Activated naive CD4-positive, alpha-beta T cell treated with anti-CD3 and anti-CD28 coated beads, Interleukin-2, amount 50 U/mL, for 72 hours (primary cell): ENCODE measurements around the gene GGCT. TPM values are rescaled to one million over a fixed set of nuclear protein-coding genes. Genes with fewer than 3 reads are reported as not detected.
"Not testable (repeated sequence)": the region's sequence is repeated elsewhere in the genome, so short reads cannot be mapped to it uniquely, and the experiment has no call there.

ENCODE experiments used
- ATAC-seq, 2 donors: fragments of 150-1000 bp; cut with Tn5 transposase; 2 replicates each; pipeline ENCODE4 v1.10.0; 2021; ENCODE audit warnings: mild to moderate bottlenecking in 2 of 2, moderate library complexity in 2 of 2
- DNase-seq, 2 donors: peaks; one replicate each; pipeline ENCODE4 v3.0.0; 2021 to 2022; ENCODE audit warnings: low spot score in 2 of 2
- H3K27ac Mint-ChIP-seq, 2 donors: one replicate each; pipeline ENCODE4 v1.8.0; 2022; ENCODE audit warnings: mild to moderate bottlenecking in 2 of 2, mixed read lengths in 2 of 2
- H3K36me3 Mint-ChIP-seq, 2 donors: one replicate each; pipeline ENCODE4 v1.8.0; 2022; ENCODE audit warnings: mixed read lengths in 2 of 2
- H3K9me3 Mint-ChIP-seq, 2 donors: one replicate each; pipeline ENCODE4 v1.8.0; 2022; ENCODE audit warnings: mixed read lengths in 2 of 2
- total RNA-seq, 2 donors: library from RNA; stranded (reverse); gene quantifications; one replicate each; pipeline ENCODE4 v1.2.3, GENCODE V29; 2022

The GGCT gene
- total RNA-seq, 2 donors from 2014 or later, result 69.3 to 72.9 TPM

GRCh38 chr7:30503274-30504212 is 1.1 kb downstream of the GGCT start:
- ATAC-seq, result no peak
- H3K9me3 Mint-ChIP-seq, result peaks cover 0 to 5% of the 10 kb centered on the region in 2 donors

GRCh38 chr7:30502470-30503251 is 2.0 kb downstream of the GGCT start:
- H3K36me3 Mint-ChIP-seq, result peaks cover 29 to 44% of the 10 kb centered on the region in 2 donors
- ATAC-seq (no peak), DNase-seq (no peak)
- peaks cover 0 to 3% of the 10 kb centered on the region in 2 donors for H3K9me3 Mint-ChIP-seq
- H3K27ac Mint-ChIP-seq, result no peak overlapping the region

More at GRCh38 chr7:30503274-30504212, 1.1 kb downstream of the GGCT start:
- Mint-ChIP-seq H3K27ac (peak overlapping the region; percentile 88 to 93), H3K36me3 (peaks cover 29 to 42% of the 10 kb centered on the region in 2 donors)
- no peak for DNase-seq

- ATAC-seq, result no peak
- no peak for DNase-seq
- H3K27ac Mint-ChIP-seq, result no peak overlapping the region
- no peaks in the 10 kb centered on the region for H3K9me3 Mint-ChIP-seq
- H3K36me3 Mint-ChIP-seq, result peaks cover 38 to 47% of the 10 kb centered on the region in 2 donors
Observed at GRCh38 chr7:30501264-30501663, 3.4 kb downstream of the GGCT start.

GRCh38 chr7:30493228-30493627 is 11.4 kb downstream of the GGCT start:
- DNase-seq (no peak), ATAC-seq (no peak)
- peaks cover 20 to 28% of the 10 kb centered on the region in 2 donors for H3K36me3 Mint-ChIP-seq
- H3K27ac Mint-ChIP-seq, result no peak overlapping the region
- H3K9me3 Mint-ChIP-seq, result peaks cover 15 to 17% of the 10 kb centered on the region in 2 donors

- ATAC-seq (no peak), DNase-seq (no peak)
- Mint-ChIP-seq H3K27ac (no peak overlapping the region), H3K36me3 (peaks cover 12 to 19% of the 10 kb centered on the region in 2 donors), H3K9me3 (peaks cover 15 to 17% of the 10 kb centered on the region in 2 donors)
Observed at GRCh38 chr7:30491417-30491816, 13.2 kb downstream of the GGCT start.

GRCh38 chr7:30487371-30487770 is 17.3 kb downstream of the GGCT start:
- peaks cover 0 to 4% of the 10 kb centered on the region in 2 donors for H3K36me3 Mint-ChIP-seq
- ATAC-seq, result no peak
- no peak for DNase-seq
- H3K9me3 Mint-ChIP-seq, result peaks cover 10 to 13% of the 10 kb centered on the region in 2 donors
- H3K27ac Mint-ChIP-seq, result no peak overlapping the region

GRCh38 chr7:30485667-30486066 is 19.0 kb downstream of the GGCT start:
- Mint-ChIP-seq H3K27ac (no peak overlapping the region), H3K9me3 (no peaks in the 10 kb centered on the region)

GRCh38 chr7:30481416-30481815 is 23.2 kb downstream of the GGCT start:
- not testable (repeated sequence) for ATAC-seq, DNase-seq, H3K9me3 Mint-ChIP-seq

More at GRCh38 chr7:30485667-30486066, 19.0 kb downstream of the GGCT start:
- no peak for DNase-seq
- ATAC-seq, result no peak
- no peaks in the 10 kb centered on the region for H3K36me3 Mint-ChIP-seq

GRCh38 chr7:30479202-30480120 is 25.2 kb downstream of the GGCT start:
- ATAC-seq (peak; percentile 28 to 42), DNase-seq (no peak)
- peaks cover 4 to 22% of the 10 kb centered on the region in 2 donors for H3K36me3 Mint-ChIP-seq
- peak overlapping the region; percentile 73 to 91 for H3K27ac Mint-ChIP-seq
- H3K9me3 Mint-ChIP-seq, result no peaks in the 10 kb centered on the region

More at GRCh38 chr7:30481416-30481815, 23.2 kb downstream of the GGCT start:
- H3K36me3 Mint-ChIP-seq, H3K27ac Mint-ChIP-seq: not testable (repeated sequence)

GRCh38 chr7:30478349-30479201 is 26.1 kb downstream of the GGCT start, which contains the start of gene NOD1:
NOD1 (minus strand) TSS chr7:30478784; CDS start chr7:30456921, 21,863 bp downstream.
- H3K9me3 Mint-ChIP-seq, result peaks cover 0 to 4% of the 10 kb centered on the region in 2 donors
- ATAC-seq (peak; percentile 86 to 97), DNase-seq (peak; percentile 74 to 77)
- peak within 1 kb of the TSS; percentile 79 to 91 for H3K27ac Mint-ChIP-seq
- peaks cover 8 to 31% of the 10 kb centered on the region in 2 donors for H3K36me3 Mint-ChIP-seq

- no peak overlapping the region for H3K27ac Mint-ChIP-seq
- peaks cover 8 to 38% of the 10 kb centered on the region in 2 donors for H3K36me3 Mint-ChIP-seq
- peaks cover 0 to 4% of the 10 kb centered on the region in 2 donors for H3K9me3 Mint-ChIP-seq
- DNase-seq (no peak), ATAC-seq (no peak)
Observed at GRCh38 chr7:30476459-30477145, 28.0 kb downstream of the GGCT start.

GRCh38 chr7:30475580-30475979 is 29.0 kb downstream of the GGCT start:
- peak overlapping the region in 1 of 2 donors; percentile 55 for H3K27ac Mint-ChIP-seq
- H3K9me3 Mint-ChIP-seq, result peaks cover 0 to 4% of the 10 kb centered on the region in 2 donors

GRCh38 chr7:30474893-30475292 is 29.7 kb downstream of the GGCT start:
- Mint-ChIP-seq H3K27ac (peak overlapping the region in 1 of 2 donors; percentile 55), H3K36me3 (peaks cover 8 to 38% of the 10 kb centered on the region in 2 donors), H3K9me3 (peaks cover 0 to 4% of the 10 kb centered on the region in 2 donors)
- ATAC-seq (no peak), DNase-seq (no peak)

More at GRCh38 chr7:30475580-30475979, 29.0 kb downstream of the GGCT start:
- peaks cover 8 to 38% of the 10 kb centered on the region in 2 donors for H3K36me3 Mint-ChIP-seq
- ATAC-seq (peak in 1 of 2 donors; percentile 5), DNase-seq (no peak)

GRCh38 chr7:30474485-30474884 is 30.1 kb downstream of the GGCT start:
- ATAC-seq (no peak), DNase-seq (no peak)
- H3K27ac Mint-ChIP-seq, result peak overlapping the region in 1 of 2 donors; percentile 55

More at GRCh38 chr7:30474485-30474884, 30.1 kb downstream of the GGCT start:
- peaks cover 0 to 4% of the 10 kb centered on the region in 2 donors for H3K9me3 Mint-ChIP-seq
- peaks cover 8 to 38% of the 10 kb centered on the region in 2 donors for H3K36me3 Mint-ChIP-seq
